ENCODE data around the gene ENDOG.

DNA sequence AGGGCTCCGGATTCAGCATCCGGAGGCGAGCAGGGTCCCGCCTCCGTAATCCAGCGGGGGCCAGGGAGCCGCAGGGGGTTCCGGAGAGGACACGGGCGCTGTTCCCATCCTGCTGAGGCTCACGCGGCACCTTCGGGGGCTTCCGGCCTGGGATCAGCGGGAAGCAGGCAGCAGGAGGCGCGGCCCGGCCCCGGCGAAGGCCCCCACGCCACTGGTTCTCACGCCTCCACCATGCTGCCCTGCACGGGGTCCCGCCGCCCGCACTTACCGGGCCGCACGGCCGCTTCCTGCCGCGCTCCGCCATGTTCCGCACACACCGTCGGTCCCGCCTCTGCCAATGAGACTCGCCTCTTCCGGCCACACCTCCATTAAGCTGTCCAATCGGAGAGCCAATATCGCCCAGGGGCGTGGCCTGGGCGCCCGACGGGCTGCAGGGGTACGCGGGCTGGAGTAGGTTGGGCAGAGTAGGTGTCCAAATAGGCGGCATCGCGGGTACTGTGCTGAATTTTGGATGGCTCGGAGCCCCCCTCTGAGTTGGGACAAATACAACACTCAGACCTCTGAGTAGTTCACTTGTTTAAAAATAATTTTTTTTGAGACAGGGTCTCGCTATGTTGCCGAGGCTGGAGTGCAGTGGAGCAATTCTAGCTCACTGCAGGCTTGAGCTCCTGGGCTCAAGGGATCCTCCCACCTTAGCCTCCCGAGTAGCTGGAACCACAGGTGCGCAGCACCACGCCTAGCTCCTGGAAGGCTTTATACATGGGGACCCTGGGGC lies 11.4 kb downstream of the ENDOG start, which contains the start of gene SPOUT1:
- TF ChIP-seq, protein P1, sequence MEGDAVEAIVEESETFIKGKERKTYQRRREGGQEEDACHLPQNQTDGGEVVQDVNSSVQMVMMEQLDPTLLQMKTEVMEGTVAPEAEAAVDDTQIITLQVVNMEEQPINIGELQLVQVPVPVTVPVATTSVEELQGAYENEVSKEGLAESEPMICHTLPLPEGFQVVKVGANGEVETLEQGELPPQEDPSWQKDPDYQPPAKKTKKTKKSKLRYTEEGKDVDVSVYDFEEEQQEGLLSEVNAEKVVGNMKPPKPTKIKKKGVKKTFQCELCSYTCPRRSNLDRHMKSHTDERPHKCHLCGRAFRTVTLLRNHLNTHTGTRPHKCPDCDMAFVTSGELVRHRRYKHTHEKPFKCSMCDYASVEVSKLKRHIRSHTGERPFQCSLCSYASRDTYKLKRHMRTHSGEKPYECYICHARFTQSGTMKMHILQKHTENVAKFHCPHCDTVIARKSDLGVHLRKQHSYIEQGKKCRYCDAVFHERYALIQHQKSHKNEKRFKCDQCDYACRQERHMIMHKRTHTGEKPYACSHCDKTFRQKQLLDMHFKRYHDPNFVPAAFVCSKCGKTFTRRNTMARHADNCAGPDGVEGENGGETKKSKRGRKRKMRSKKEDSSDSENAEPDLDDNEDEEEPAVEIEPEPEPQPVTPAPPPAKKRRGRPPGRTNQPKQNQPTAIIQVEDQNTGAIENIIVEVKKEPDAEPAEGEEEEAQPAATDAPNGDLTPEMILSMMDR (IDR thresholded peaks at IDR 0.05; ENCODE audit: low read depth, low read length), result no peak
- TF ChIP-seq, protein P2, sequence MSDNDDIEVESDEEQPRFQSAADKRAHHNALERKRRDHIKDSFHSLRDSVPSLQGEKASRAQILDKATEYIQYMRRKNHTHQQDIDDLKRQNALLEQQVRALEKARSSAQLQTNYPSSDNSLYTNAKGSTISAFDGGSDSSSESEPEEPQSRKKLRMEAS (IDR thresholded peaks at IDR 0.05; ENCODE audit: low read depth, low read length), result peak; percentile 80
- TF ChIP-seq POLR2A (IDR thresholded peaks at IDR 0.05; ENCODE audit: extremely low read depth, insufficient read length) (peak; percentile 81), MYC (IDR thresholded peaks at IDR 0.05; ENCODE audit: low read depth, low read length) (peak; percentile 91)
